GM23248 (cell line): ENCODE data around the gene UVRAG. TPM values are rescaled to one million over a fixed set of nuclear protein-coding genes. Genes with fewer than 3 reads are reported as not detected.

Source experiments
- DNase-seq: peaks from one replicate; pipeline ENCODE4 v3.0.0-alpha.2; 2015
- H2AFZ ChIP-seq: fragments of 200-600 bp; sonication (generic); 2 replicates; pipeline ENCODE4 v1.6.1; 2016; ENCODE audit warnings: antibody characterized with exemption
- H3F3A ChIP-seq: fragments of 200-600 bp; sonication (generic); 2 replicates; pipeline ENCODE4 v1.6.1; 2016; ENCODE audit warnings: mild to moderate bottlenecking, antibody characterized with exemption, mixed run types; ENCODE audit not compliant: insufficient read depth
- H3K27ac ChIP-seq: fragments of 200-600 bp; sonication (generic); 2 replicates; pipeline ENCODE4 v1.5.1; 2016; ENCODE audit warnings: mild to moderate bottlenecking
- H3K27me3 ChIP-seq: fragments of 200-600 bp; sonication (generic); replicated peaks from 2 replicates; pipeline ENCODE4 v1.6.1; 2016; ENCODE audit warnings: mild to moderate bottlenecking; ENCODE audit not compliant: insufficient read depth
- H3K36me3 ChIP-seq: fragments of 200-600 bp; sonication (generic); 2 replicates; pipeline ENCODE4 v1.6.1; 2016; ENCODE audit warnings: low read depth, mild to moderate bottlenecking
- H3K4me1 ChIP-seq: fragments of 200-600 bp; sonication (generic); 2 replicates; pipeline ENCODE4 v1.6.1; 2016; ENCODE audit warnings: mild to moderate bottlenecking; ENCODE audit not compliant: insufficient read depth
- H3K4me2 ChIP-seq: fragments of 200-600 bp; sonication (generic); one replicate; pipeline ENCODE4 v1.6.1; 2016; ENCODE audit warnings: mild to moderate bottlenecking; ENCODE audit not compliant: unreplicated experiment
- H3K4me3 ChIP-seq: fragments of 200-600 bp; sonication (generic); 2 replicates; pipeline ENCODE4 v1.5.1; 2016; ENCODE audit warnings: mild to moderate bottlenecking
- H3K79me2 ChIP-seq: fragments of 200-600 bp; sonication (generic); 2 replicates; pipeline ENCODE4 v1.6.1; 2016; ENCODE audit warnings: mild to moderate bottlenecking; ENCODE audit not compliant: insufficient read depth
- H3K9ac ChIP-seq: fragments of 200-600 bp; sonication (generic); 2 replicates; pipeline ENCODE4 v1.6.1; 2016; ENCODE audit warnings: mild to moderate bottlenecking
- H3K9me2 ChIP-seq: fragments of 200-600 bp; sonication (generic); 2 replicates; pipeline ENCODE4 v1.6.1; 2016; ENCODE audit warnings: mixed run types, mild to moderate bottlenecking, moderate library complexity; ENCODE audit not compliant: insufficient read depth
- H3K9me3 ChIP-seq: fragments of 200-600 bp; sonication (generic); one replicate; pipeline ENCODE4 v1.6.1; 2017; ENCODE audit warnings: low read depth
- H4K20me1 ChIP-seq: fragments of 200-600 bp; sonication (generic); 2 replicates; pipeline ENCODE4 v1.6.0; 2016; ENCODE audit not compliant: insufficient read depth
- EZH2 ChIP-seq: fragments of 200-600 bp; sonication (generic); IDR thresholded peaks from 2 replicates; pipeline ENCODE4 v1.6.1; 2018; ENCODE audit warnings: antibody characterized with exemption, mild to moderate bottlenecking; ENCODE audit not compliant: insufficient read depth, poor library complexity, severe bottlenecking
- EZH2phosphoT487 ChIP-seq: fragments of 200-600 bp; sonication (generic); IDR thresholded peaks from 2 replicates; pipeline ENCODE4 v1.6.1; 2018; ENCODE audit warnings: antibody characterized with exemption, moderate library complexity, mild to moderate bottlenecking, low read depth; ENCODE audit not compliant: insufficient read depth
- WGBS, 2 experiments: methylation state at CpG; one replicate each; pipeline ENCODE4 v1.1.6; 2015 to 2017; ENCODE audit warnings: low lambda C conversion rate in 2 of 2, low coverage in 1 of 2; ENCODE audit errors: missing lambda C conversion rate in 2 of 2; 5-methylcytosine and 5-hydroxymethylcytosine counted together
- in situ Hi-C: fragments of 300-500 bp; cut with MboI; formaldehyde crosslinking; loops from 2 replicates; pipeline ENCODE4 v1.15.0; 2020
- polyA plus RNA-seq: library from polyadenylated mRNA; unstranded; fragments of >200 nt; fragmentation: Nextera tagmentation; extraction: Ambion mirVana; gene quantifications from 2 replicates; pipeline ENCODE4 v1.2.1, GENCODE V29; 2016
- total RNA-seq: library from RNA; depleted of rRNA; stranded (reverse); fragments of >200 nt; shearing (Covaris generic); gene quantifications from 2 replicates; pipeline ENCODE4 v1.2.3, GENCODE V29; 2014

UVRAG gene
- total and polyA plus RNA-seq, 2 experiments from 2014 or later = 9.9 to 11.0 TPM

- no peaks in the 10 kb centered on the region for H3F3A ChIP-seq
- H3K9me3 ChIP-seq = no peaks in the 10 kb centered on the region
- in situ Hi-C loops = no loop called here
- no peaks in the 10 kb centered on the region for H3K79me2 ChIP-seq
- no peaks in the 10 kb centered on the region for H3K27me3 ChIP-seq
- H3K9me2 ChIP-seq = no peaks in the 10 kb centered on the region
- H3K4me2 ChIP-seq = no peak overlapping the region
- no peaks in the 10 kb centered on the region for H4K20me1 ChIP-seq
- H2AFZ ChIP-seq = no peak overlapping the region
- no peaks in the 10 kb centered on the region for H3K36me3 ChIP-seq
- no peak overlapping the region for H3K27ac ChIP-seq
- no peak for TF ChIP-seq EZH2phosphoT487
- TF ChIP-seq EZH2 = no peak
- H3K4me3 ChIP-seq = no peak overlapping the region
- WGBS, 2 experiments = 95% methylated on average over 5 of the region's 5 CpGs
- DNase-seq = no peak
- H3K9ac ChIP-seq = no peak overlapping the region
- H3K4me1 ChIP-seq = peaks cover 14% of the 10 kb centered on the region; the same call in 1 of the 2 replicates
Measured at GRCh38 chr11:75778962-75779361, 36.0 kb upstream of the UVRAG start.

GRCh38 chr11:75779960-75780359, 35.0 kb upstream of the UVRAG start:
- Histone ChIP-seq H3K9me2 (no peaks in the 10 kb centered on the region), H2AFZ (no peak overlapping the region), H3K9me3 (no peaks in the 10 kb centered on the region), H3K36me3 (no peaks in the 10 kb centered on the region), H3K79me2 (no peaks in the 10 kb centered on the region), H3K27me3 (no peaks in the 10 kb centered on the region), H3K4me3 (no peak overlapping the region), H4K20me1 (no peaks in the 10 kb centered on the region), H3K9ac (no peak overlapping the region), H3F3A (no peaks in the 10 kb centered on the region), H3K27ac (no peak overlapping the region), H3K4me2 (no peak overlapping the region), H3K4me1 (peaks cover 14% of the 10 kb centered on the region; the same call in 1 of the 2 replicates)
- WGBS, 2 experiments = 75 to 78% methylated on average over 2 of the region's 2 CpGs
- no peak for DNase-seq
- no peak for TF ChIP-seq EZH2
- TF ChIP-seq EZH2phosphoT487 = no peak
- in situ Hi-C loops = no loop called here

- Histone ChIP-seq H3K9me2 (no peaks in the 10 kb centered on the region), H3F3A (no peaks in the 10 kb centered on the region), H4K20me1 (no peaks in the 10 kb centered on the region), H3K36me3 (no peaks in the 10 kb centered on the region), H3K27ac (no peak overlapping the region), H2AFZ (no peak overlapping the region), H3K4me2 (no peak overlapping the region), H3K4me1 (peaks cover 14% of the 10 kb centered on the region; the same call in 1 of the 2 replicates), H3K27me3 (no peaks in the 10 kb centered on the region), H3K9me3 (no peaks in the 10 kb centered on the region), H3K9ac (no peak overlapping the region), H3K4me3 (no peak overlapping the region), H3K79me2 (no peaks in the 10 kb centered on the region)
- TF ChIP-seq EZH2phosphoT487 = no peak
- TF ChIP-seq EZH2 = no peak
- in situ Hi-C loops = no loop called here
- 63 to 81% methylated on average over 3 of the region's 3 CpGs for WGBS, 2 experiments
- no peak for DNase-seq
Measured at GRCh38 chr11:75780888-75781287, 34.1 kb upstream of the UVRAG start.

- H3K4me2 ChIP-seq = no peak overlapping the region
- WGBS, 2 experiments = 90 to 93% methylated on average over 7 of the region's 7 CpGs
- peaks cover 14% of the 10 kb centered on the region; the same call in 1 of the 2 replicates for H3K4me1 ChIP-seq
- H4K20me1 ChIP-seq = no peaks in the 10 kb centered on the region
- H3K27ac ChIP-seq = no peak overlapping the region
- H2AFZ ChIP-seq = no peak overlapping the region
- no peaks in the 10 kb centered on the region for H3K36me3 ChIP-seq
- no peak overlapping the region for H3K4me3 ChIP-seq
- in situ Hi-C loops = no loop called here
- H3K9me3 ChIP-seq = no peaks in the 10 kb centered on the region
- TF ChIP-seq EZH2phosphoT487 (no peak), EZH2 (no peak)
- no peaks in the 10 kb centered on the region for H3K9me2 ChIP-seq
- H3K79me2 ChIP-seq = no peaks in the 10 kb centered on the region
- H3K9ac ChIP-seq = no peak overlapping the region
- no peaks in the 10 kb centered on the region for H3K27me3 ChIP-seq
- no peaks in the 10 kb centered on the region for H3F3A ChIP-seq
- no peak for DNase-seq
Measured at GRCh38 chr11:75781296-75781695, 33.7 kb upstream of the UVRAG start.

GRCh38 chr11:75781831-75782230, 33.2 kb upstream of the UVRAG start:
- Histone ChIP-seq H4K20me1 (no peaks in the 10 kb centered on the region), H2AFZ (no peak overlapping the region), H3K4me2 (no peak overlapping the region), H3K27me3 (no peaks in the 10 kb centered on the region), H3K4me1 (peaks cover 14% of the 10 kb centered on the region; the same call in 1 of the 2 replicates), H3K9me2 (no peaks in the 10 kb centered on the region), H3K79me2 (no peaks in the 10 kb centered on the region), H3F3A (no peaks in the 10 kb centered on the region), H3K9ac (no peak overlapping the region), H3K4me3 (no peak overlapping the region), H3K27ac (no peak overlapping the region), H3K36me3 (no peaks in the 10 kb centered on the region), H3K9me3 (no peaks in the 10 kb centered on the region)
- in situ Hi-C loops = no loop called here
- 88 to 93% methylated on average over 9 of the region's 9 CpGs for WGBS, 2 experiments
- TF ChIP-seq EZH2phosphoT487 (no peak), EZH2 (no peak)
- no peak for DNase-seq
